Measurements from ENCODE around the gene TMEM235. TPM values are rescaled to one million over a fixed set of nuclear protein-coding genes. Genes with fewer than 3 reads are reported as not detected.

Gene TMEM235
- total RNA-seq, 3 donors from 2014 or later, result not detected

DNA sequence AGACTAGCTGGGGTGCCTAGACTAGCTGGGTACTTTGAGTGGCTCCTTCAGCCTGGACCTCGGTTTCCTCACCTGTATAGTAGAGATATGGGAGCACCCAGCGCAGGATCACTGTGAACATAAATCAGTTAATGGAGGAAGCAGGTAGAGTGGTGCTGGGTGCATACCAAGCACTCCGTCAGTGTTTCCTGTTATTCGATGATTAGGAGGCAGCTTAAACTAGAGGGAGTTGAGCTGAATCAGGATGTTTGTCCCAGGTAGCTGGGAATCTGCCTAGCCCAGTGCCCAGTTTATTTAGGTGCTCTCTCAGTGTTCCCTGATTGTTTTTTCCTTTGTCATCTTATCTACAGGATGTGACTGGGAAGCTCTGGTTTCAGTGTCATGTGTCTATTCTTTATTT is 8.4 kb upstream of the TMEM235 start:
- Histone ChIP-seq H3K36me3 (no peaks in the 10 kb centered on the region), H3K27ac (peak overlapping the region in 1 of 2 donors; percentile 48), H3K27me3 (no peaks in the 10 kb centered on the region), H3K4me3 (no peak overlapping the region), H3K4me1 (no peaks in the 10 kb centered on the region), H3K9me3 (no peaks in the 10 kb centered on the region)
- TF ChIP-seq POLR2AphosphoS5 (IDR thresholded peaks at IDR 0.05) (no peak), POLR2A (IDR thresholded peaks at IDR 0.05) (no peak)
- TF ChIP-seq, protein P1, sequence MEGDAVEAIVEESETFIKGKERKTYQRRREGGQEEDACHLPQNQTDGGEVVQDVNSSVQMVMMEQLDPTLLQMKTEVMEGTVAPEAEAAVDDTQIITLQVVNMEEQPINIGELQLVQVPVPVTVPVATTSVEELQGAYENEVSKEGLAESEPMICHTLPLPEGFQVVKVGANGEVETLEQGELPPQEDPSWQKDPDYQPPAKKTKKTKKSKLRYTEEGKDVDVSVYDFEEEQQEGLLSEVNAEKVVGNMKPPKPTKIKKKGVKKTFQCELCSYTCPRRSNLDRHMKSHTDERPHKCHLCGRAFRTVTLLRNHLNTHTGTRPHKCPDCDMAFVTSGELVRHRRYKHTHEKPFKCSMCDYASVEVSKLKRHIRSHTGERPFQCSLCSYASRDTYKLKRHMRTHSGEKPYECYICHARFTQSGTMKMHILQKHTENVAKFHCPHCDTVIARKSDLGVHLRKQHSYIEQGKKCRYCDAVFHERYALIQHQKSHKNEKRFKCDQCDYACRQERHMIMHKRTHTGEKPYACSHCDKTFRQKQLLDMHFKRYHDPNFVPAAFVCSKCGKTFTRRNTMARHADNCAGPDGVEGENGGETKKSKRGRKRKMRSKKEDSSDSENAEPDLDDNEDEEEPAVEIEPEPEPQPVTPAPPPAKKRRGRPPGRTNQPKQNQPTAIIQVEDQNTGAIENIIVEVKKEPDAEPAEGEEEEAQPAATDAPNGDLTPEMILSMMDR (IDR thresholded peaks at IDR 0.05), result no peak
- no peak for DNase-seq (ENCODE audit: low spot score in 2 of 2)
- intact Hi-C loops (cut with DNase I; ENCODE audit: low total_unique reads), result no loop called here

DNA sequence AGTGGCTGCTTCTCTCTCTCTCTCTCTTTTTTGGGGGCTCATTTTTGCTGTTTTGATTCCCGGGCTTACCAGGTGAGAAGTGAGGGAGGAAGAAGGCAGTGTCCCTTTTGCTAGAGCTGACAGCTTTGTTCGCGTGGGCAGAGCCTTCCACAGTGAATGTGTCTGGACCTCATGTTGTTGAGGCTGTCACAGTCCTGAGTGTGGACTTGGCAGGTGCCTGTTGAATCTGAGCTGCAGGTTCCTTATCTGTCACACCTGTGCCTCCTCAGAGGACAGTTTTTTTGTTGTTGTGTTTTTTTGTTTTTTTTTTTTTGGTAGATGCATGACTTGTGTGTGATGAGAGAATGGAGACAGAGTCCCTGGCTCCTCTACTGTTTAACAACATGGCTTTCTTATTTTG is 7.7 kb upstream of the TMEM235 start:
- Histone ChIP-seq H3K9me3 (no peaks in the 10 kb centered on the region), H3K27me3 (no peaks in the 10 kb centered on the region), H3K4me3 (no peak overlapping the region), H3K27ac (peak overlapping the region in 1 of 2 donors; percentile 48), H3K4me1 (no peaks in the 10 kb centered on the region), H3K36me3 (no peaks in the 10 kb centered on the region)
- intact Hi-C loops (cut with DNase I; ENCODE audit: low total_unique reads), result no loop called here
- TF ChIP-seq POLR2AphosphoS5 (IDR thresholded peaks at IDR 0.05) (no peak), POLR2A (IDR thresholded peaks at IDR 0.05) (no peak)
- TF ChIP-seq, protein P1 (IDR thresholded peaks at IDR 0.05), result no peak
- DNase-seq (ENCODE audit: low spot score in 2 of 2), result no peak

DNA sequence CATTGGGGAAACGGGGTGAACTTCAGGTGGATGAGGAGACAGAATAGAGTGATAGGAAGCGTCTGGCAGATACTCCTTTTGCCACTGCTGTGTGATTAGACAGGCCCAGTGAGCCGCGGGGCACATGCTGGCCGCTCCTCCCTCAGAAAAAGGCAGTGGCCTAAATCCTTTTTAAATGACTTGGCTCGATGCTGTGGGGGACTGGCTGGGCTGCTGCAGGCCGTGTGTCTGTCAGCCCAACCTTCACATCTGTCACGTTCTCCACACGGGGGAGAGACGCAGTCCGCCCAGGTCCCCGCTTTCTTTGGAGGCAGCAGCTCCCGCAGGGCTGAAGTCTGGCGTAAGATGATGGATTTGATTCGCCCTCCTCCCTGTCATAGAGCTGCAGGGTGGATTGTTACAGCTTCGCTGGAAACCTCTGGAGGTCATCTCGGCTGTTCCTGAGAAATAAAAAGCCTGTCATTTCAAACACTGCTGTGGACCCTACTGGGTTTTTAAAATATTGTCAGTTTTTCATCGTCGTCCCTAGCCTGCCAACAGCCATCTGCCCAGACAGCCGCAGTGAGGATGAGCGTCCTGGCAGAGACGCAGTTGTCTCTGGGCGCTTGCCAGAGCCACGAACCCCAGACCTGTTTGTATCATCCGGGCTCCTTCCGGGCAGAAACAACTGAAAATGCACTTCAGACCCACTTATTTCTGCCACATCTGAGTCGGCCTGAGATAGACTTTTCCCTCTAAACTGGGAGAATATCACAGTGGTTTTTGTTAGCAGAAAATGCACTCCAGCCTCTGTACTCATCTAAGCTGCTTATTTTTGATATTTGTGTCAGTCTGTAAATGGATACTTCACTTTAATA is 7.0 kb upstream of the TMEM235 start:
- peak overlapping the region in 2 of 3 donors; percentile 22 to 37 for H3K4me3 ChIP-seq
- H3K27ac ChIP-seq, result peak overlapping the region in 1 of 2 donors; percentile 61
- no peaks in the 10 kb centered on the region for H3K27me3 ChIP-seq
- no peaks in the 10 kb centered on the region for H3K36me3 ChIP-seq
- TF ChIP-seq POLR2A (IDR thresholded peaks at IDR 0.05), result no peak
- TF ChIP-seq POLR2AphosphoS5 (IDR thresholded peaks at IDR 0.05), result no peak
- TF ChIP-seq, protein P1 (IDR thresholded peaks at IDR 0.05), result no peak
- intact Hi-C loops (cut with DNase I; ENCODE audit: low total_unique reads), result loop anchor here (5.0 kb wide), 1 partner anchor 1132 kb away; no protein-coding TSS in a partner anchor
- no peaks in the 10 kb centered on the region for H3K9me3 ChIP-seq
- no peak for DNase-seq (ENCODE audit: low spot score in 2 of 2)
- no peaks in the 10 kb centered on the region for H3K4me1 ChIP-seq

DNA sequence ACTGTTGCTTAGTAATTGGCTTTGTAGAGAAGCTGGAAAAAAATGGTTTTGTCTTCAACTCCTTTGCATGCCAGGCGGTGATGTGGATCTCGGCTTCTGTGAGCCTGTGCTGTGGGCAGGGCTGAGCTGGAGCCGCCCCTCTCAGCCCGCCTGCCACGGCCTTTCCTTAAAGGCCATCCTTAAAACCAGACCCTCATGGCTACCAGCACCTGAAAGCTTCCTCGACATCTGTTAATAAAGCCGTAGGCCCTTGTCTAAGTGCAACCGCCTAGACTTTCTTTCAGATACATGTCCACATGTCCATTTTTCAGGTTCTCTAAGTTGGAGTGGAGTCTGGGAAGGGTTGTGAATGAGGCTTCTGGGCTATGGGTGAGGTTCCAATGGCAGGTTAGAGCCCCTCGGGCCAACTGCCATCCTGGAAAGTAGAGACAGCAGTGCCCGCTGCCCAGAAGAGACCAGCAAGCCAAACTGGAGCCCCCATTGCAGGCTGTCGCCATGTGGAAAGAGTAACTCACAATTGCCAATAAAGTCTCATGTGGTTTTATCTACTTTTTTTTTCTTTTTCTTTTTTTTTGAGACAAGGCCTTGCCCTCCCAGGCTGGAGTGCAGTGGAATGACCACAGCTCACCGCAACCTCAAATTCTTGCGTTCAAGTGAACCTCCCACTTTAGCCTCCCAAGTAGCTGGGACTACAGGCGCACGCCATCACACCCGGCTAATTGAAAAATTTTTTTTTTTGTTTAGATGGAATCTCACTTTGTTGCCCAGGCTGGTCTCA is 6.2 kb upstream of the TMEM235 start:
- Histone ChIP-seq H3K27ac (peak overlapping the region in 1 of 2 donors; percentile 61), H3K4me3 (peak overlapping the region in 1 of 3 donors; percentile 37)
- intact Hi-C loops (cut with DNase I; ENCODE audit: low total_unique reads), result loop anchor here (5.0 kb wide), 1 partner anchor 1133 kb away; no protein-coding TSS in a partner anchor

More for the DNA sequence above, 6.2 kb upstream of the TMEM235 start:
- H3K9me3 ChIP-seq, result no peaks in the 10 kb centered on the region
- H3K27me3 ChIP-seq, result no peaks in the 10 kb centered on the region
- no peaks in the 10 kb centered on the region for H3K4me1 ChIP-seq
- no peak for TF ChIP-seq POLR2AphosphoS5 (IDR thresholded peaks at IDR 0.05)
- no peak for TF ChIP-seq POLR2A (IDR thresholded peaks at IDR 0.05)
- TF ChIP-seq, protein P1 (IDR thresholded peaks at IDR 0.05), result no peak
- H3K36me3 ChIP-seq, result no peaks in the 10 kb centered on the region
- no peak for DNase-seq (ENCODE audit: low spot score in 2 of 2)
